Neural cell (in vitro differentiated cells): ENCODE results near the gene DHX40. TPM values are rescaled to one million over a fixed set of nuclear protein-coding genes. Genes with fewer than 3 reads are reported as not detected.

Experiments
- H2AFZ ChIP-seq: fragments of 200-600, 300-800 bp; sonication (generic), shearing (Covaris generic); 2 replicates; pipeline ENCODE4 v1.6.0; 2014; ENCODE audit warnings: low read depth, mild to moderate bottlenecking, antibody characterized with exemption, low read length, moderate library complexity
- H3F3A ChIP-seq: fragments of 200-600 bp; shearing (Covaris generic); 2 replicates; pipeline ENCODE4 v1.6.1; 2016; ENCODE audit warnings: mild to moderate bottlenecking, moderate library complexity, mixed read lengths, antibody characterized with exemption, low read length; ENCODE audit not compliant: insufficient read depth, poor library complexity, severe bottlenecking
- H3K27ac ChIP-seq: fragments of 200-600, 300-800 bp; sonication (generic), shearing (Covaris generic); 2 replicates; pipeline ENCODE4 v1.5.1; 2014; ENCODE audit warnings: mild to moderate bottlenecking, low read length, moderate library complexity
- H3K27me3 ChIP-seq: fragments of 300-800, 200-600 bp; sonication (generic), shearing (Covaris generic); 2 replicates; pipeline ENCODE4 v1.6.0; 2014; ENCODE audit warnings: mild to moderate bottlenecking, low read depth, low read length, moderate library complexity; ENCODE audit not compliant: insufficient read depth
- H3K36me3 ChIP-seq: fragments of 300-800, 200-600 bp; sonication (generic), shearing (Covaris generic); 2 replicates; pipeline ENCODE4 v1.5.1; 2014; ENCODE audit warnings: mild to moderate bottlenecking, antibody characterized with exemption, low read length, moderate library complexity; ENCODE audit not compliant: insufficient read depth
- H3K4me2 ChIP-seq: fragments of 300-800, 200-600 bp; sonication (generic), shearing (Covaris generic); 2 replicates; pipeline ENCODE4 v1.6.0; 2014; ENCODE audit warnings: mild to moderate bottlenecking, low read length
- H3K4me3 ChIP-seq: fragments of 300-800, 200-600 bp; sonication (generic), shearing (Covaris generic); 2 replicates; pipeline ENCODE4 v1.5.1; 2014; ENCODE audit warnings: mild to moderate bottlenecking, low read length, moderate library complexity
- H3K79me2 ChIP-seq: fragments of 200-600 bp; shearing (Covaris generic); replicated peaks from 2 replicates; pipeline ENCODE4 v1.6.0; 2014; ENCODE audit warnings: mild to moderate bottlenecking, low read length, moderate library complexity; ENCODE audit not compliant: insufficient read depth
- H3K9ac ChIP-seq: fragments of 300-800, 200-600 bp; sonication (generic), shearing (Covaris generic); 2 replicates; pipeline ENCODE4 v1.6.1; 2016; ENCODE audit warnings: mild to moderate bottlenecking, low read length, mixed read lengths
- H3K9me2 ChIP-seq: fragments of 200-600 bp; shearing (Covaris generic); 2 replicates; pipeline ENCODE4 v1.6.1; 2016; ENCODE audit warnings: mild to moderate bottlenecking, low read length, mixed read lengths; ENCODE audit not compliant: insufficient read depth
- H3K9me3 ChIP-seq: fragments of 200-600, 300-800 bp; sonication (generic), shearing (Covaris generic); 2 replicates; pipeline ENCODE4 v1.6.1; 2016; ENCODE audit warnings: mild to moderate bottlenecking, mixed run types, low read length, moderate library complexity, mixed read lengths
- H4K20me1 ChIP-seq: fragments of 200-600 bp; shearing (Covaris generic); 2 replicates; pipeline ENCODE4 v1.6.1; 2016; ENCODE audit warnings: mild to moderate bottlenecking, mixed run types; ENCODE audit not compliant: insufficient read depth
- EP300 ChIP-seq: fragments of 450-650 bp; conservative IDR thresholded peaks from 2 replicates; pipeline ENCODE4 v1.6.1; 2014; ENCODE audit warnings: antibody characterized with exemption, mild to moderate bottlenecking, moderate library complexity; ENCODE audit not compliant: poor library complexity, severe bottlenecking
- EZH2 ChIP-seq: fragments of 200-600, 300-800 bp; shearing (Covaris generic), sonication (generic); IDR thresholded peaks from 2 replicates; pipeline ENCODE4 v1.6.1; 2014; ENCODE audit warnings: antibody characterized with exemption, low read length, borderline replicate concordance, mild to moderate bottlenecking; ENCODE audit not compliant: insufficient read depth, poor library complexity, severe bottlenecking
- MXI1 ChIP-seq: fragments of 450-650 bp; conservative IDR thresholded peaks from 2 replicates; pipeline ENCODE4 v1.6.1; 2014; ENCODE audit warnings: antibody characterized with exemption, mild to moderate bottlenecking; ENCODE audit not compliant: poor library complexity, severe bottlenecking
- POLR2AphosphoS5 ChIP-seq: IDR thresholded peaks from 2 replicates; pipeline ENCODE4 v1.6.1; 2012
- RAD21 ChIP-seq: fragments of 450-650 bp; conservative IDR thresholded peaks from 2 replicates; pipeline ENCODE4 v1.6.1; 2014; ENCODE audit warnings: antibody characterized with exemption, mild to moderate bottlenecking, moderate library complexity
- SMC3 ChIP-seq: fragments of 450-650 bp; conservative IDR thresholded peaks from 2 replicates; pipeline ENCODE4 v1.6.1; 2014; ENCODE audit warnings: antibody characterized with exemption, mild to moderate bottlenecking, moderate library complexity; ENCODE audit not compliant: poor library complexity
- TAF1 ChIP-seq: IDR thresholded peaks from 2 replicates; pipeline ENCODE4 v1.6.1; 2012; ENCODE audit warnings: low read depth
- polyA plus RNA-seq: library from polyadenylated mRNA; depleted of rRNA; stranded (reverse); fragments of >200 nt; gene quantifications from 2 replicates; pipeline ENCODE4 v1.2.3, GENCODE V29; 2014
- TF ChIP-seq, protein P1 (sequence below): fragments of 450-650 bp; IDR thresholded peaks from 2 replicates; pipeline ENCODE4 v1.5.1; 2014; ENCODE audit warnings: antibody characterized with exemption, mild to moderate bottlenecking, moderate library complexity; ENCODE audit not compliant: poor library complexity, severe bottlenecking
- TF ChIP-seq, protein P2 (sequence below): IDR thresholded peaks from 2 replicates; pipeline ENCODE4 v1.6.1; 2012; ENCODE audit warnings: borderline replicate concordance

The DHX40 gene
- polyA plus RNA-seq, 1 donor from 2014 or later = 130 TPM

DNA sequence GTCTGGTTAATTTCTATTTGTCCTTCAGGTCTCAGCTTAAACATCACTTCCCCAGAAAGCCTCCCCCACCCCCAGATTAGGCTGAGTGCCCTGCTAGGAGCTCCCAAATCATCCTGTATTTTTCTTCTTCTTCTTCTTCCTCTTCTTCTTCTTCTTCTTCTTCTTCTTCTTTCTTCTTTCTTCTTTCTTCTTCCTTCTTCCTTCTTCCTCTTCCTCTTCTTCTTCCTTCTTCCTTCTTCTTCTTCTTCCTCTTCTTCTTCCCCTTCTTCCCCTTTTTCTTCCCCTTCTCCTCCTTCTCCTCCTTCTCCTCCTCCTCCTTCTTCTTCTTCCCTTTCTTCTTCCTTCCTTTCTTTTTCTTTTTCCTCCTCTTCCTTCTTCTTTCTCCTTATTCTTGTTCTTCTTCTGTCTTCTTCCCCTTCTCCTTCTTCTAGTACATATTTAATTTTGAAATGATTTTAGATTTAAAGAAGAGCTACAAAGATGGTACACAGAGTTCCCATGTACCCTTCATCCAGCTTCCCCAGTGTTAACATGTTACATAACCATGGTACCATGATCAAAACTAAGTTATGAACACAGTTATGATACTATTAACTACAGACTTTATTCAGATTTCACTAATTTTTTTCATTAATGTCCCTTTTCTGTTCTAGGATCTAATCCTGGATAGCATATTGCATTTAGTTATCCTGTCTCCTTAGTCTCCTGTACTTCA lies 27.1 kb upstream of the DHX40 start:
- Histone ChIP-seq H3K4me3 (no peak overlapping the region), H3K36me3 (no peaks in the 10 kb centered on the region), H3K9me2 (no peaks in the 10 kb centered on the region), H3K9ac (no peak overlapping the region), H2AFZ (no peak overlapping the region), H3K27me3 (no peaks in the 10 kb centered on the region), H3F3A (no peaks in the 10 kb centered on the region), H3K27ac (no peak overlapping the region), H3K9me3 (no peaks in the 10 kb centered on the region), H4K20me1 (no peaks in the 10 kb centered on the region), H3K4me2 (no peak overlapping the region), H3K79me2 (no peaks in the 10 kb centered on the region)
- TF ChIP-seq MXI1 (no peak), EZH2 (no peak), EP300 (no peak), POLR2AphosphoS5 (no peak), SMC3 (no peak), TAF1 (no peak), RAD21 (no peak)
- TF ChIP-seq, protein P1, sequence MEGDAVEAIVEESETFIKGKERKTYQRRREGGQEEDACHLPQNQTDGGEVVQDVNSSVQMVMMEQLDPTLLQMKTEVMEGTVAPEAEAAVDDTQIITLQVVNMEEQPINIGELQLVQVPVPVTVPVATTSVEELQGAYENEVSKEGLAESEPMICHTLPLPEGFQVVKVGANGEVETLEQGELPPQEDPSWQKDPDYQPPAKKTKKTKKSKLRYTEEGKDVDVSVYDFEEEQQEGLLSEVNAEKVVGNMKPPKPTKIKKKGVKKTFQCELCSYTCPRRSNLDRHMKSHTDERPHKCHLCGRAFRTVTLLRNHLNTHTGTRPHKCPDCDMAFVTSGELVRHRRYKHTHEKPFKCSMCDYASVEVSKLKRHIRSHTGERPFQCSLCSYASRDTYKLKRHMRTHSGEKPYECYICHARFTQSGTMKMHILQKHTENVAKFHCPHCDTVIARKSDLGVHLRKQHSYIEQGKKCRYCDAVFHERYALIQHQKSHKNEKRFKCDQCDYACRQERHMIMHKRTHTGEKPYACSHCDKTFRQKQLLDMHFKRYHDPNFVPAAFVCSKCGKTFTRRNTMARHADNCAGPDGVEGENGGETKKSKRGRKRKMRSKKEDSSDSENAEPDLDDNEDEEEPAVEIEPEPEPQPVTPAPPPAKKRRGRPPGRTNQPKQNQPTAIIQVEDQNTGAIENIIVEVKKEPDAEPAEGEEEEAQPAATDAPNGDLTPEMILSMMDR = no peak
- TF ChIP-seq, protein P2, sequence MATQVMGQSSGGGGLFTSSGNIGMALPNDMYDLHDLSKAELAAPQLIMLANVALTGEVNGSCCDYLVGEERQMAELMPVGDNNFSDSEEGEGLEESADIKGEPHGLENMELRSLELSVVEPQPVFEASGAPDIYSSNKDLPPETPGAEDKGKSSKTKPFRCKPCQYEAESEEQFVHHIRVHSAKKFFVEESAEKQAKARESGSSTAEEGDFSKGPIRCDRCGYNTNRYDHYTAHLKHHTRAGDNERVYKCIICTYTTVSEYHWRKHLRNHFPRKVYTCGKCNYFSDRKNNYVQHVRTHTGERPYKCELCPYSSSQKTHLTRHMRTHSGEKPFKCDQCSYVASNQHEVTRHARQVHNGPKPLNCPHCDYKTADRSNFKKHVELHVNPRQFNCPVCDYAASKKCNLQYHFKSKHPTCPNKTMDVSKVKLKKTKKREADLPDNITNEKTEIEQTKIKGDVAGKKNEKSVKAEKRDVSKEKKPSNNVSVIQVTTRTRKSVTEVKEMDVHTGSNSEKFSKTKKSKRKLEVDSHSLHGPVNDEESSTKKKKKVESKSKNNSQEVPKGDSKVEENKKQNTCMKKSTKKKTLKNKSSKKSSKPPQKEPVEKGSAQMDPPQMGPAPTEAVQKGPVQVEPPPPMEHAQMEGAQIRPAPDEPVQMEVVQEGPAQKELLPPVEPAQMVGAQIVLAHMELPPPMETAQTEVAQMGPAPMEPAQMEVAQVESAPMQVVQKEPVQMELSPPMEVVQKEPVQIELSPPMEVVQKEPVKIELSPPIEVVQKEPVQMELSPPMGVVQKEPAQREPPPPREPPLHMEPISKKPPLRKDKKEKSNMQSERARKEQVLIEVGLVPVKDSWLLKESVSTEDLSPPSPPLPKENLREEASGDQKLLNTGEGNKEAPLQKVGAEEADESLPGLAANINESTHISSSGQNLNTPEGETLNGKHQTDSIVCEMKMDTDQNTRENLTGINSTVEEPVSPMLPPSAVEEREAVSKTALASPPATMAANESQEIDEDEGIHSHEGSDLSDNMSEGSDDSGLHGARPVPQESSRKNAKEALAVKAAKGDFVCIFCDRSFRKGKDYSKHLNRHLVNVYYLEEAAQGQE = no peak

DNA sequence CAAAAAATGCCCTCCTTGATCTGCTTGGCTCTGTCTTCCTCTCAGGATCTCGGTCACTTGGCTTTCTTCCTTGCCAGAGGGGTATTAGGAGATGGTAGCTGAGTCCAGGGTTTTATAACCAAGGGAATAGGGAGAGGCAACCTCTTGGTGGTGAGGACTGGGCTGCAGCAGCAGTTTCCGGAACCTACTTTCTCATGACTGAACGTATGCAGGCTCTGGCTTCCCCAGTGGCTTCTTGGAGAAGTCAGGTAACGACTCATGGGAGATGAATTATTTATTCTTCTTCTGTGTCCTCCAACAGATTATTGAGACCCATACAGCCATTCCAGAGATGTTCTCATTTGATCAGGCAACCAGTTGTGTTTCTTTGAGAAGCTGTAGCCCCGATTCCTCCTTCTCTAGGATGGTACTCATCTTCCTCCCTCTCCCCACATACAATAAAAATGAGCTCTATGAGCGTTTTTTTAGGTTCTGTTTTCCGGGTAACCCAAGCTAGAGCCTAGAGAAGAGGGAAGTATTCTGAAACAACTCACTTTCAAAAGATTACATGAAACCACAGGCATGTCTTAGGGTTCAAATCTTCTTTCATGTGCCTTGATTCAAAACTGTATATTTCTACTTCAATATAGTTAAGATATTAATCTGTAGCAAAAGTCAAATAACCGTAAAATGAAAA lies 22.3 kb upstream of the DHX40 start:
- no peak overlapping the region for H3K4me2 ChIP-seq
- H2AFZ ChIP-seq = no peak overlapping the region
- H3K36me3 ChIP-seq = no peaks in the 10 kb centered on the region
- H3K4me3 ChIP-seq = no peak overlapping the region
- H3F3A ChIP-seq = peaks cover 6% of the 10 kb centered on the region
- no peaks in the 10 kb centered on the region for H3K9me2 ChIP-seq
- no peaks in the 10 kb centered on the region for H4K20me1 ChIP-seq
- H3K79me2 ChIP-seq = no peaks in the 10 kb centered on the region
- no peak overlapping the region for H3K9ac ChIP-seq
- H3K9me3 ChIP-seq = no peaks in the 10 kb centered on the region
- H3K27me3 ChIP-seq = no peaks in the 10 kb centered on the region
- TF ChIP-seq POLR2AphosphoS5 (no peak), EZH2 (no peak), TAF1 (no peak), SMC3 (no peak), MXI1 (no peak), RAD21 (no peak), EP300 (no peak)
- TF ChIP-seq, protein P1 = no peak
- TF ChIP-seq, protein P2 = no peak
- H3K27ac ChIP-seq = no peak overlapping the region
